PC-9 (cell line): ENCODE measurements around the gene MAML3. TPM values are rescaled to one million over a fixed set of nuclear protein-coding genes. Genes with fewer than 3 reads are reported as not detected.

ENCODE experiments used
- BruUV-seq: library from RNA; stranded (reverse); fragments of 400-500 nt; replicated peaks from 2 replicates; lab custom pipeline; 2021; lab: Mats Ljungman, UMichigan
- CTCF ChIA-PET: fragments of 300-600 bp; sonication (Branson Sonifier 250); formaldehyde crosslinking; loops from one replicate; lab custom pipeline; 2022; ENCODE audit warnings: antibody characterized with exemption; lab: Charles Lee
- POLR2A ChIA-PET: fragments of 300-600 bp; sonication (Branson Sonifier 250); formaldehyde crosslinking; loops from one replicate; lab custom pipeline; 2022; ENCODE audit warnings: antibody characterized with exemption; ENCODE audit not compliant: unreplicated experiment; lab: Charles Lee
- DNase-seq, 2 experiments: peaks; one replicate each; pipeline versions ENCODE4 v3.0.0 to v3.0.0-alpha.2; 2015 to 2022; ENCODE audit warnings: mixed read lengths in 1 of 2
- H2AFZ ChIP-seq: fragments of 200-600 bp; sonication (generic); 2 replicates; pipeline ENCODE4 v1.8.1; 2017; ENCODE audit warnings: antibody characterized with exemption
- H3F3A ChIP-seq: fragments of 200-600 bp; sonication (generic); 2 replicates; pipeline ENCODE4 v1.8.1; 2017; ENCODE audit warnings: antibody characterized with exemption, mild to moderate bottlenecking, low read depth; ENCODE audit not compliant: insufficient read depth
- H3K27ac ChIP-seq: fragments of 200-600 bp; sonication (generic); 2 replicates; pipeline ENCODE4 v1.6.1; 2016; ENCODE audit warnings: mixed run types
- H3K27me3 ChIP-seq: fragments of 200-600 bp; sonication (generic); 2 replicates; pipeline ENCODE4 v1.6.1; 2016; ENCODE audit warnings: low read depth, mixed run types; ENCODE audit not compliant: insufficient read depth
- H3K36me3 ChIP-seq: fragments of 200-600 bp; sonication (generic); 2 replicates; pipeline ENCODE4 v1.6.1; 2016; ENCODE audit warnings: low read depth, mixed run types
- H3K4me1 ChIP-seq: fragments of 200-600 bp; sonication (generic); replicated peaks from 2 replicates; pipeline ENCODE4 v1.6.1; 2016; ENCODE audit warnings: mixed run types; ENCODE audit not compliant: insufficient read depth
- H3K4me2 ChIP-seq: fragments of 200-600 bp; sonication (generic); 2 replicates; pipeline ENCODE4 v1.6.1; 2017; ENCODE audit warnings: mixed run types
- H3K4me3 ChIP-seq: fragments of 200-600 bp; sonication (generic); 2 replicates; pipeline ENCODE4 v1.6.1; 2016; ENCODE audit warnings: mixed run types
- H3K79me2 ChIP-seq: fragments of 200-600 bp; sonication (generic); 2 replicates; pipeline ENCODE4 v1.6.1; 2017; ENCODE audit warnings: low read depth, mixed run types
- H3K9me2 ChIP-seq: fragments of 200-600 bp; sonication (generic); 2 replicates; pipeline ENCODE4 v1.8.1; 2017; ENCODE audit warnings: mild to moderate bottlenecking; ENCODE audit not compliant: insufficient read depth
- H3K9me3 ChIP-seq: fragments of 200-600 bp; sonication (generic); 2 replicates; pipeline ENCODE4 v1.8.1; 2016; ENCODE audit warnings: low read depth; ENCODE audit not compliant: insufficient read depth
- H4K20me1 ChIP-seq: fragments of 200-600 bp; sonication (generic); 2 replicates; pipeline ENCODE4 v1.8.1; 2017; ENCODE audit not compliant: insufficient read depth
- CTCF ChIP-seq: fragments of 200-600 bp; sonication (generic); conservative IDR thresholded peaks from 2 replicates; pipeline ENCODE4 v1.6.1; 2017; ENCODE audit warnings: mixed run types, antibody characterized with exemption, mild to moderate bottlenecking, moderate library complexity
- EZH2 ChIP-seq: fragments of 200-600 bp; sonication (generic); IDR thresholded peaks from 2 replicates; pipeline ENCODE4 v1.8.0; 2017; ENCODE audit warnings: antibody characterized with exemption, low read depth
- intact Hi-C: fragments of 100-400 bp; cut with micrococcal nuclease; formaldehyde crosslinking; loops from one replicate; pipeline ENCODE4 v1.10.0; 2022; ENCODE audit not compliant: unreplicated experiment
- total RNA-seq: library from RNA; stranded (reverse); gene quantifications from 2 replicates; pipeline ENCODE4 v1.2.3, GENCODE V29; 2021

Gene MAML3
- total RNA-seq, 1 experiment from 2014 or later, result 15.2 TPM

GRCh38 chr4:140003876-140004548 is 150.0 kb downstream of the MAML3 start:
- Histone ChIP-seq H3K79me2 (peaks cover 20% of the 10 kb centered on the region; the same call in 1 of the 2 replicates), H3K9me2 (no peaks in the 10 kb centered on the region), H3K27me3 (no peaks in the 10 kb centered on the region), H3K27ac (no peak overlapping the region), H3K4me1 (no peaks in the 10 kb centered on the region), H3K4me3 (no peak overlapping the region), H3F3A (no peaks in the 10 kb centered on the region), H4K20me1 (no peaks in the 10 kb centered on the region), H3K9me3 (no peaks in the 10 kb centered on the region), H2AFZ (no peak overlapping the region), H3K36me3 (no peaks in the 10 kb centered on the region), H3K4me2 (no peak overlapping the region)
- no TSS peak for BruUV-seq
- no peak for TF ChIP-seq EZH2
- no peak for TF ChIP-seq CTCF
- CTCF ChIA-PET, result interaction anchor here (0.7 kb wide), 2 partner anchors 363 to 444 kb away, joined by 3 to 7 read pairs; no protein-coding TSS in a partner anchor
- intact Hi-C loops, result no loop called here
- POLR2A ChIA-PET, result no interaction called here
- no peak for DNase-seq

DNA sequence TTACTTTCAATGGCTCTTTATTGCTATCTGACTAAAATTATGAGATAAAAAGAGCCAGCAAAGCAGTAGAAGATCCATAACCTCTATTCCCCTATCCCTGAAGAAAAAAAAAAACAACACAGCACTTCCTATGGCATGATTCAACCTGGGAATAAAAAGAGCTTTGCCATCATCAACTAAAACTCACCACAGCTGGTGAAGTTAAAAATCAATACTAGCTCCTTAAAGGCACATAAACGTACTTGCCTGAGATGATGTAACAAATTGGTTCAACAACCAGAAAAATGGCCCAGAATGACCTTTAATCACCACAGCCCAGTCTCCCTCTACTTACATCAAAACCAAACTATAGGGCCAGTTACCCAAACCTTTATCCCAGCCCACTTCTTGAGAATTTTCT is 153.8 kb downstream of the MAML3 start:
- Histone ChIP-seq H3F3A (no peaks in the 10 kb centered on the region), H3K4me1 (no peaks in the 10 kb centered on the region), H3K27ac (no peak overlapping the region), H3K27me3 (no peaks in the 10 kb centered on the region), H3K79me2 (0 out of 2 replicates have a peak, but pooled peaks cover 10% of the 10 kb centered on the region), H4K20me1 (no peaks in the 10 kb centered on the region), H3K36me3 (no peaks in the 10 kb centered on the region), H3K4me3 (no peak overlapping the region), H3K9me3 (no peaks in the 10 kb centered on the region), H3K4me2 (no peak overlapping the region), H3K9me2 (no peaks in the 10 kb centered on the region), H2AFZ (no peak overlapping the region)
- no TSS peak for BruUV-seq
- DNase-seq, result no peak
- POLR2A ChIA-PET, result no interaction called here
- CTCF ChIA-PET, result no interaction called here
- no peak for TF ChIP-seq CTCF
- TF ChIP-seq EZH2, result no peak
- intact Hi-C loops, result no loop called here

- peak overlapping the region; percentile 21; the same call in 1 of the 2 replicates for H3K27ac ChIP-seq
- H4K20me1 ChIP-seq, result no peaks in the 10 kb centered on the region
- H2AFZ ChIP-seq, result no peak overlapping the region
- H3K27me3 ChIP-seq, result no peaks in the 10 kb centered on the region
- peak overlapping the region; percentile 52 for H3K4me2 ChIP-seq
- POLR2A ChIA-PET, result no interaction called here
- no peaks in the 10 kb centered on the region for H3K9me2 ChIP-seq
- peaks cover 13% of the 10 kb centered on the region for H3K4me1 ChIP-seq
- intact Hi-C loops, result loop anchor here (5.0 kb wide), 1 partner anchor 247 kb away; no protein-coding TSS in a partner anchor
- H3F3A ChIP-seq, result no peaks in the 10 kb centered on the region
- CTCF ChIA-PET, result no interaction called here
- H3K9me3 ChIP-seq, result no peaks in the 10 kb centered on the region
- H3K4me3 ChIP-seq, result no peak overlapping the region
- BruUV-seq, result no TSS peak
- peaks cover 28% of the 10 kb centered on the region for H3K79me2 ChIP-seq
- TF ChIP-seq CTCF (no peak), EZH2 (no peak)
- no peaks in the 10 kb centered on the region for H3K36me3 ChIP-seq
- peak; percentile 78 to 88 for DNase-seq
These were observed 164.9 kb downstream of the MAML3 start for GRCh38 chr4:139988863-139989765.
